CD8-positive, alpha-beta memory T cell (primary cell): Measurements from ENCODE around the gene PLXNC1. TPM values are rescaled to one million over a fixed set of nuclear protein-coding genes. Genes with fewer than 3 reads are reported as not detected.

ENCODE experiments used
- CTCF ChIA-PET: fragments of 350-600 bp; sonication (Branson Sonifier 250); formaldehyde crosslinking; loops from one replicate; lab custom pipeline; 2021; ENCODE audit warnings: antibody characterized with exemption; lab: Charles Lee
- POLR2A ChIA-PET: fragments of 350-600 bp; sonication (Branson Sonifier 250); formaldehyde crosslinking; loops from one replicate; lab custom pipeline; 2021; ENCODE audit warnings: antibody characterized with exemption; lab: Charles Lee
- DNase-seq, 5 donors: peaks; one replicate each; pipeline versions ENCODE4 v3.0.0 to v3.0.0-alpha.2; 2020 to 2022; ENCODE audit warnings: mixed read lengths in 1 of 5
- H3K27ac ChIP-seq: one replicate; pipeline ENCODE4 v1.7.0; 2013; ENCODE audit warnings: low read depth, mild to moderate bottlenecking, low read length, moderate library complexity
- H3K27me3 ChIP-seq: 2 replicates; pipeline ENCODE4 v1.7.0; 2013; ENCODE audit warnings: low read length, mild to moderate bottlenecking; ENCODE audit not compliant: insufficient read depth, poor library complexity, severe bottlenecking
- H3K36me3 ChIP-seq: 2 replicates; pipeline ENCODE4 v1.7.0; 2013; ENCODE audit warnings: mild to moderate bottlenecking, low read length, moderate library complexity; ENCODE audit not compliant: insufficient read depth
- H3K4me1 ChIP-seq: 2 replicates; pipeline ENCODE4 v1.7.0; 2013; ENCODE audit warnings: mild to moderate bottlenecking, low read length, moderate library complexity; ENCODE audit not compliant: insufficient read depth
- H3K4me3 ChIP-seq: 2 replicates; pipeline ENCODE4 v1.7.0; 2013; ENCODE audit warnings: mild to moderate bottlenecking, low read length
- H3K9me3 ChIP-seq: 2 replicates; pipeline ENCODE4 v1.7.0; 2013; ENCODE audit warnings: mild to moderate bottlenecking, low read length
- H3K27ac Mint-ChIP-seq, 8 donors: one replicate each; pipeline ENCODE4 v1.8.0; 2020 to 2021; ENCODE audit warnings: mixed read lengths in 8 of 8, mild to moderate bottlenecking in 6 of 8, inconsistent platforms in 3 of 8, moderate library complexity in 3 of 8
- H3K27me3 Mint-ChIP-seq, 2 donors: one replicate each; pipeline ENCODE4 v1.8.0; 2020 to 2021; ENCODE audit warnings: mixed read lengths in 2 of 2, mild to moderate bottlenecking in 1 of 2, moderate library complexity in 1 of 2
- H3K36me3 Mint-ChIP-seq, 3 donors: one replicate each; pipeline ENCODE4 v1.8.0; 2020 to 2021; ENCODE audit warnings: mixed read lengths in 3 of 3, inconsistent platforms in 1 of 3, mild to moderate bottlenecking in 1 of 3
- H3K4me1 Mint-ChIP-seq, 3 donors: one replicate each; pipeline ENCODE4 v1.8.0; 2020 to 2021; ENCODE audit warnings: mixed read lengths in 3 of 3, inconsistent platforms in 1 of 3, mild to moderate bottlenecking in 1 of 3
- H3K4me3 Mint-ChIP-seq, 7 donors: one replicate each; pipeline ENCODE4 v1.8.0; 2020 to 2021; ENCODE audit warnings: mixed read lengths in 7 of 7, mild to moderate bottlenecking in 6 of 7, moderate library complexity in 4 of 7, inconsistent platforms in 2 of 7
- H3K9me3 Mint-ChIP-seq, 5 donors: one replicate each; pipeline ENCODE4 v1.8.0; 2020 to 2022; ENCODE audit warnings: mixed read lengths in 5 of 5, mild to moderate bottlenecking in 3 of 5, moderate library complexity in 2 of 5, inconsistent platforms in 1 of 5
- polyA plus RNA-seq: library from polyadenylated mRNA; unstranded; fragments of 300-500 nt; fragmentation: Illumina TruSeq; gene quantifications from one replicate; pipeline ENCODE4 v1.2.3, GENCODE V29; 2021
- total RNA-seq, 2 experiments: library from RNA; stranded (reverse); gene quantifications; one replicate each; pipeline ENCODE4 v1.2.3, GENCODE V29; 2021

The PLXNC1 gene
- total and polyA plus RNA-seq, 3 experiments from 2014 or later = 5.0 to 8.1 (median 5.6) TPM

- CTCF ChIA-PET = interaction anchor here (0.7 to 2.7 kb wide), 7 partner anchors 10 to 531 kb away, joined by 3 to 9 read pairs (median 3); no protein-coding TSS in a partner anchor
Measured at GRCh38 chr12:94145191-94145983, 3.0 kb upstream of the PLXNC1 start.

GRCh38 chr12:94146166-94146936 is 2.0 kb upstream of the PLXNC1 start:
- Mint-ChIP-seq H3K27ac (peak overlapping the region in 4 of 8 donors; percentile 2 to 74 (median 6)), H3K27me3 (peaks cover 0 to 3% of the 10 kb centered on the region in 2 donors), H3K4me1 (peaks cover 11 to 24% (median 16%) of the 10 kb centered on the region in 3 donors), H3K4me3 (peak overlapping the region in 6 of 7 donors; percentile 19 to 85 (median 63)), H3K36me3 (peaks cover 0 to 6% (median 0%) of the 10 kb centered on the region in 3 donors), H3K9me3 (no peaks in the 10 kb centered on the region)
- ChIA-PET POLR2A (no interaction called here), CTCF (interaction anchor here (1.0 to 2.7 kb wide), 4 partner anchors 20 to 384 kb away, joined by 3 to 9 read pairs (median 4); no protein-coding TSS in a partner anchor)
- H3K4me3 ChIP-seq = no peak overlapping the region
- no peaks in the 10 kb centered on the region for H3K36me3 ChIP-seq
- no peaks in the 10 kb centered on the region for H3K27me3 ChIP-seq
- DNase-seq = no peak
- no peak overlapping the region for H3K27ac ChIP-seq
- peaks cover 16% of the 10 kb centered on the region for H3K4me1 ChIP-seq
- no peaks in the 10 kb centered on the region for H3K9me3 ChIP-seq

More at GRCh38 chr12:94145191-94145983, 3.0 kb upstream of the PLXNC1 start:
- no peak for DNase-seq
- H3K4me1 ChIP-seq = peaks cover 6% of the 10 kb centered on the region
- Mint-ChIP-seq H3K4me1 (peaks cover 3 to 15% (median 6%) of the 10 kb centered on the region in 3 donors), H3K36me3 (peaks cover 0 to 5% (median 0%) of the 10 kb centered on the region in 3 donors), H3K4me3 (peak overlapping the region in 2 of 7 donors; percentile 16 to 81), H3K27ac (peak overlapping the region in 1 of 8 donors; percentile 11), H3K9me3 (no peaks in the 10 kb centered on the region), H3K27me3 (peaks cover 0 to 3% of the 10 kb centered on the region in 2 donors)
- POLR2A ChIA-PET = no interaction called here
- H3K9me3 ChIP-seq = no peaks in the 10 kb centered on the region
- H3K36me3 ChIP-seq = no peaks in the 10 kb centered on the region
- no peaks in the 10 kb centered on the region for H3K27me3 ChIP-seq
- no peak overlapping the region for H3K4me3 ChIP-seq
- no peak overlapping the region for H3K27ac ChIP-seq

- Mint-ChIP-seq H3K4me1 (peaks cover 21 to 36% (median 24%) of the 10 kb centered on the region in 3 donors), H3K27ac (peak overlapping the region in 7 of 8 donors; percentile 43 to 81 (median 73)), H3K4me3 (peak overlapping the region; percentile 81 to 93 (median 83)), H3K9me3 (no peaks in the 10 kb centered on the region), H3K36me3 (peaks cover 0 to 6% (median 0%) of the 10 kb centered on the region in 3 donors), H3K27me3 (peaks cover 0 to 3% of the 10 kb centered on the region in 2 donors)
- no peaks in the 10 kb centered on the region for H3K27me3 ChIP-seq
- no peak overlapping the region for H3K27ac ChIP-seq
- no peaks in the 10 kb centered on the region for H3K9me3 ChIP-seq
- no peaks in the 10 kb centered on the region for H3K36me3 ChIP-seq
- no peak for DNase-seq
- peaks cover 22% of the 10 kb centered on the region for H3K4me1 ChIP-seq
- peak overlapping the region; percentile 51 for H3K4me3 ChIP-seq
- CTCF ChIA-PET = interaction anchor here (1.5 kb wide), 1 partner anchor 72 kb away, joined by 3 read pairs; no protein-coding TSS in a partner anchor
- POLR2A ChIA-PET = interaction anchor here (0.8 to 2.9 kb wide), 2 partner anchors 61 to 115 kb away, joined by 3 to 20 read pairs; no protein-coding TSS in a partner anchor
Measured at GRCh38 chr12:94147387-94147990, 888 bp upstream of the PLXNC1 start.

- peaks cover 0 to 6% (median 0%) of the 10 kb centered on the region in 3 donors for H3K36me3 Mint-ChIP-seq
- ChIA-PET CTCF (interaction anchor here (1.1 to 2.4 kb wide), 9 partner anchors 9 to 114 kb away, joined by 3 to 10 read pairs (median 4); no protein-coding TSS in a partner anchor), POLR2A (interaction anchor here (1.0 to 2.9 kb wide), 4 partner anchors 57 to 114 kb away, joined by 3 to 20 read pairs (median 6); no protein-coding TSS in a partner anchor)
- H3K27me3 Mint-ChIP-seq = peaks cover 0 to 3% of the 10 kb centered on the region in 2 donors
- no peak overlapping the region for H3K27ac ChIP-seq
- H3K4me3 ChIP-seq = peak overlapping the region; percentile 65
- H3K36me3 ChIP-seq = no peaks in the 10 kb centered on the region
- no peaks in the 10 kb centered on the region for H3K27me3 ChIP-seq
- peaks cover 29 to 46% (median 32%) of the 10 kb centered on the region in 3 donors for H3K4me1 Mint-ChIP-seq
- DNase-seq = peak in 1 of 5 donors; percentile 55
- H3K27ac Mint-ChIP-seq = no peak overlapping the region
- H3K9me3 Mint-ChIP-seq = no peaks in the 10 kb centered on the region
- no peaks in the 10 kb centered on the region for H3K9me3 ChIP-seq
- H3K4me1 ChIP-seq = peaks cover 22% of the 10 kb centered on the region
- H3K4me3 Mint-ChIP-seq = peak overlapping the region; percentile 79 to 93 (median 83)
Measured at GRCh38 chr12:94148739-94149118, 352 bp downstream of the PLXNC1 start.

- ChIA-PET POLR2A (interaction anchor here (0.5 to 2.9 kb wide), 5 partner anchors 55 to 113 kb away, joined by 3 to 20 read pairs (median 3); no protein-coding TSS in a partner anchor), CTCF (interaction anchor here (1.0 to 2.4 kb wide), 11 partner anchors 8 to 285 kb away, joined by 3 to 10 read pairs (median 4); no protein-coding TSS in a partner anchor)
- Mint-ChIP-seq H3K9me3 (no peaks in the 10 kb centered on the region), H3K27me3 (peaks cover 0 to 3% of the 10 kb centered on the region in 2 donors), H3K4me1 (peaks cover 32 to 48% (median 35%) of the 10 kb centered on the region in 3 donors), H3K4me3 (peak overlapping the region; percentile 87 to 99 (median 95)), H3K27ac (peak overlapping the region in 1 of 8 donors; percentile 61), H3K36me3 (peaks cover 0 to 6% (median 2%) of the 10 kb centered on the region in 3 donors)
- Histone ChIP-seq H3K4me3 (peak overlapping the region; percentile 65), H3K9me3 (no peaks in the 10 kb centered on the region), H3K4me1 (peaks cover 22% of the 10 kb centered on the region), H3K27me3 (no peaks in the 10 kb centered on the region), H3K36me3 (no peaks in the 10 kb centered on the region), H3K27ac (no peak overlapping the region)
- peak; percentile 26 to 60 (median 43) for DNase-seq
Measured at GRCh38 chr12:94149119-94149780, 873 bp downstream of the PLXNC1 start.

GRCh38 chr12:94149781-94150239 is 1.4 kb downstream of the PLXNC1 start:
- peaks cover 22% of the 10 kb centered on the region for H3K4me1 ChIP-seq
- ChIA-PET CTCF (interaction anchor here (1.0 to 2.4 kb wide), 10 partner anchors 8 to 284 kb away, joined by 3 to 10 read pairs (median 4); no protein-coding TSS in a partner anchor), POLR2A (interaction anchor here (0.5 to 2.9 kb wide), 5 partner anchors 55 to 113 kb away, joined by 3 to 20 read pairs (median 3); no protein-coding TSS in a partner anchor)
- no peaks in the 10 kb centered on the region for H3K9me3 Mint-ChIP-seq
- no peaks in the 10 kb centered on the region for H3K27me3 ChIP-seq
- no peaks in the 10 kb centered on the region for H3K36me3 ChIP-seq
- H3K27me3 Mint-ChIP-seq = peaks cover 0 to 3% of the 10 kb centered on the region in 2 donors
- H3K27ac ChIP-seq = no peak overlapping the region
- H3K4me3 ChIP-seq = peak overlapping the region; percentile 65
- peaks cover 0 to 6% (median 2%) of the 10 kb centered on the region in 3 donors for H3K36me3 Mint-ChIP-seq
- DNase-seq = peak in 1 of 5 donors; percentile 11
- H3K27ac Mint-ChIP-seq = peak overlapping the region in 1 of 8 donors; percentile 61
- H3K9me3 ChIP-seq = no peaks in the 10 kb centered on the region
- H3K4me1 Mint-ChIP-seq = peaks cover 32 to 48% (median 35%) of the 10 kb centered on the region in 3 donors
- H3K4me3 Mint-ChIP-seq = peak overlapping the region; percentile 87 to 99 (median 95)
